SU-DHL-6 (cell line): ENCODE results near the gene UBE2O.

Source experiments
- H2AFZ ChIP-seq: fragments of 200-600 bp; sonication (generic); 2 replicates; pipeline ENCODE4 v1.6.1; 2014; ENCODE audit warnings: low read depth, mild to moderate bottlenecking, moderate library complexity, mixed read lengths, antibody characterized with exemption, low read length; ENCODE audit not compliant: severe bottlenecking
- H3F3A ChIP-seq: fragments of 200-600 bp; shearing (Covaris generic); 2 replicates; pipeline ENCODE4 v1.6.0; 2016; ENCODE audit warnings: antibody characterized with exemption, mild to moderate bottlenecking; ENCODE audit not compliant: insufficient read depth
- H3K27ac ChIP-seq: fragments of 200-600 bp; sonication (generic); 2 replicates; pipeline ENCODE4 v1.5.1; 2016; ENCODE audit warnings: low read depth, mild to moderate bottlenecking, low read length, moderate library complexity, mixed read lengths
- H3K27me3 ChIP-seq: fragments of 200-600 bp; sonication (generic), shearing (Covaris generic); 2 replicates; pipeline ENCODE4 v1.6.0; 2014; ENCODE audit warnings: mild to moderate bottlenecking, low read length
- H3K36me3 ChIP-seq: fragments of 200-600 bp; sonication (generic); 2 replicates; pipeline ENCODE4 v1.6.1; 2014; ENCODE audit warnings: mild to moderate bottlenecking, low read length, mixed read lengths
- H3K4me2 ChIP-seq: fragments of 300-600, 200-600 bp; shearing (Covaris generic), sonication (generic); 2 replicates; pipeline ENCODE4 v1.6.0; 2014; ENCODE audit warnings: low read length, low read depth, mild to moderate bottlenecking; ENCODE audit not compliant: poor library complexity, severe bottlenecking
- H3K4me3 ChIP-seq: fragments of 200-600 bp; sonication (generic); 2 replicates; pipeline ENCODE4 v1.5.1; 2014; ENCODE audit warnings: antibody characterized with exemption, low read length, mild to moderate bottlenecking, mixed read lengths; ENCODE audit not compliant: insufficient read depth, poor library complexity, severe bottlenecking
- H3K79me2 ChIP-seq: fragments of 200-600 bp; sonication (generic); 2 replicates; pipeline ENCODE4 v1.6.1; 2014; ENCODE audit warnings: mild to moderate bottlenecking, low read length, moderate library complexity; ENCODE audit not compliant: insufficient read depth
- H3K9ac ChIP-seq: fragments of 200-600 bp; sonication (generic); 2 replicates; pipeline ENCODE4 v1.7.0; 2014; ENCODE audit warnings: mild to moderate bottlenecking, low read length
- H3K9me2 ChIP-seq: fragments of 200-600 bp; sonication (generic); replicated peaks from 2 replicates; pipeline ENCODE4 v1.6.1; 2014; ENCODE audit warnings: low read length; ENCODE audit not compliant: insufficient read depth
- H3K9me3 ChIP-seq: fragments of 200-600 bp; sonication (generic); 2 replicates; pipeline ENCODE4 v1.6.1; 2014; ENCODE audit warnings: low read length, mixed read lengths; ENCODE audit not compliant: insufficient read depth
- H4K20me1 ChIP-seq: fragments of 200-600 bp; sonication (generic); 2 replicates; pipeline ENCODE4 v1.6.1; 2014; ENCODE audit warnings: low read depth, mild to moderate bottlenecking, antibody characterized with exemption, low read length, moderate library complexity, mixed read lengths
- CTCF ChIP-seq: fragments of 200-600 bp; sonication (generic); IDR thresholded peaks from one replicate; pipeline ENCODE4 v1.5.1; 2017; ENCODE audit warnings: antibody characterized with exemption, mild to moderate bottlenecking, low read length, moderate library complexity; ENCODE audit not compliant: insufficient read depth, poor library complexity, severe bottlenecking
- EZH2phosphoT487 ChIP-seq: fragments of 200-600 bp; sonication (generic), shearing (Covaris generic); conservative IDR thresholded peaks from 2 replicates; pipeline ENCODE4 v1.6.1; 2018; ENCODE audit warnings: mild to moderate bottlenecking, antibody characterized with exemption, low read length, moderate library complexity, mixed read lengths

The UBE2O gene

GRCh38 chr17:76449126-76449525 lies 3.8 kb downstream of the UBE2O start:
- Histone ChIP-seq H3F3A (no peaks in the 10 kb centered on the region), H3K27ac (no peak overlapping the region), H3K9ac (no peak overlapping the region), H3K36me3 (no peaks in the 10 kb centered on the region), H3K4me3 (no peak overlapping the region), H3K9me2 (no peaks in the 10 kb centered on the region), H3K27me3 (no peaks in the 10 kb centered on the region), H3K79me2 (peaks cover 38% of the 10 kb centered on the region), H2AFZ (no peak overlapping the region), H3K9me3 (no peaks in the 10 kb centered on the region), H3K4me2 (no peak overlapping the region), H4K20me1 (peaks cover 7% of the 10 kb centered on the region; the same call in 1 of the 2 replicates)
- no peak for TF ChIP-seq CTCF
- no peak for TF ChIP-seq EZH2phosphoT487

- Histone ChIP-seq H3K79me2 (peaks cover 38% of the 10 kb centered on the region), H3K4me2 (no peak overlapping the region), H3K27ac (no peak overlapping the region)
Measured at GRCh38 chr17:76447931-76448652, 4.9 kb downstream of the UBE2O start.

GRCh38 chr17:76446449-76447231 lies 6.3 kb downstream of the UBE2O start:
- Histone ChIP-seq H3K4me2 (no peak overlapping the region), H3K9ac (no peak overlapping the region)

More at GRCh38 chr17:76447931-76448652, 4.9 kb downstream of the UBE2O start:
- no peaks in the 10 kb centered on the region for H3K27me3 ChIP-seq
- H3K9me3 ChIP-seq = no peaks in the 10 kb centered on the region
- H3K9ac ChIP-seq = no peak overlapping the region
- H4K20me1 ChIP-seq = peaks cover 7% of the 10 kb centered on the region; the same call in 1 of the 2 replicates
- no peaks in the 10 kb centered on the region for H3F3A ChIP-seq
- H2AFZ ChIP-seq = no peak overlapping the region
- TF ChIP-seq EZH2phosphoT487 (no peak), CTCF (no peak)
- H3K36me3 ChIP-seq = no peaks in the 10 kb centered on the region
- H3K9me2 ChIP-seq = no peaks in the 10 kb centered on the region
- no peak overlapping the region for H3K4me3 ChIP-seq

More at GRCh38 chr17:76446449-76447231, 6.3 kb downstream of the UBE2O start:
- H3K79me2 ChIP-seq = peaks cover 41% of the 10 kb centered on the region; the same call in 1 of the 2 replicates
- peaks cover 7% of the 10 kb centered on the region; the same call in 1 of the 2 replicates for H4K20me1 ChIP-seq
- H3K27ac ChIP-seq = no peak overlapping the region
- H3K36me3 ChIP-seq = no peaks in the 10 kb centered on the region
- no peak overlapping the region for H2AFZ ChIP-seq
- H3F3A ChIP-seq = no peaks in the 10 kb centered on the region
- no peaks in the 10 kb centered on the region for H3K9me3 ChIP-seq
- no peak overlapping the region for H3K4me3 ChIP-seq
- no peaks in the 10 kb centered on the region for H3K9me2 ChIP-seq
- no peak for TF ChIP-seq EZH2phosphoT487
- H3K27me3 ChIP-seq = no peaks in the 10 kb centered on the region
